CD14-positive monocyte (primary cell): ENCODE measurements around the gene MED12L. TPM values are rescaled to one million over a fixed set of nuclear protein-coding genes. Genes with fewer than 3 reads are reported as not detected.

Experiments
- DNase-seq, 3 donors: peaks; one replicate each; pipeline ENCODE4 v3.0.0-alpha.2; 2011 to 2022
- H2AFZ ChIP-seq: 2 replicates; pipeline ENCODE4 v1.6.0; 2012; ENCODE audit warnings: mild to moderate bottlenecking, low read depth, low read length, inconsistent platforms; ENCODE audit not compliant: insufficient read depth, poor library complexity, severe bottlenecking
- H3K27ac ChIP-seq, 2 donors: 1 replicate in 1 of 2; 2 replicates in 1 of 2; pipeline ENCODE4 v1.5.1; 2012 to 2013; ENCODE audit warnings: low read length in 2 of 2, control low read depth in 1 of 2, inconsistent platforms in 1 of 2, low read depth in 1 of 2, mild to moderate bottlenecking in 1 of 2
- H3K27me3 ChIP-seq, 2 donors: one replicate each; pipeline versions ENCODE4 v1.6.0 to v1.6.1; 2011 to 2013; ENCODE audit warnings: low read length in 2 of 2; ENCODE audit not compliant: control insufficient read depth in 2 of 2, insufficient read depth in 2 of 2
- H3K36me3 ChIP-seq, 2 donors: replicated peaks in 1 of 2; 1 replicate in 1 of 2; 2 replicates in 1 of 2; pipeline versions ENCODE4 v1.5.1 to v1.6.1; 2012 to 2013; ENCODE audit warnings: low read length in 2 of 2, control low read depth in 1 of 2, inconsistent platforms in 1 of 2, mild to moderate bottlenecking in 1 of 2; ENCODE audit not compliant: insufficient read depth in 2 of 2, control insufficient read depth in 1 of 2
- H3K4me1 ChIP-seq, 2 donors: 1 replicate in 1 of 2; 2 replicates in 1 of 2; pipeline versions ENCODE4 v1.5.1 to v1.6.1; 2012 to 2013; ENCODE audit warnings: low read length in 2 of 2, control low read depth in 1 of 2, inconsistent platforms in 1 of 2, mild to moderate bottlenecking in 1 of 2, moderate library complexity in 1 of 2; ENCODE audit not compliant: insufficient read depth in 2 of 2, control insufficient read depth in 1 of 2
- H3K4me2 ChIP-seq: replicated peaks from 2 replicates; pipeline ENCODE3; 2012; ENCODE audit warnings: low read length, moderate library complexity, mild to moderate bottlenecking; ENCODE audit not compliant: poor library complexity, severe bottlenecking; ENCODE audit errors: extremely low read depth
- H3K4me3 ChIP-seq, 3 experiments: fragments of 200-600 bp in 1 of 3; sonication (generic) in 1 of 3; replicated peaks in 1 of 3; 1 replicate in 2 of 3; 2 replicates in 1 of 3; pipeline ENCODE4 v1.5.1; 2011 to 2013; ENCODE audit warnings: low read length in 3 of 3, mild to moderate bottlenecking in 3 of 3, control low read depth in 2 of 3, low read depth in 2 of 3, inconsistent platforms in 1 of 3, moderate library complexity in 1 of 3
- H3K79me2 ChIP-seq: 2 replicates; pipeline ENCODE4 v1.6.0; 2012; ENCODE audit warnings: mild to moderate bottlenecking, control low read depth, inconsistent platforms, low read length, moderate library complexity; ENCODE audit not compliant: insufficient read depth
- H3K9ac ChIP-seq: 2 replicates; pipeline ENCODE4 v1.6.0; 2017; ENCODE audit warnings: low read length, mild to moderate bottlenecking; ENCODE audit not compliant: insufficient read depth, poor library complexity, severe bottlenecking
- H3K9me3 ChIP-seq, 2 donors: replicated peaks in 1 of 2; 1 replicate in 1 of 2; 2 replicates in 1 of 2; pipeline versions ENCODE4 v1.5.1 to v1.6.1; 2012 to 2013; ENCODE audit warnings: low read length in 2 of 2, control low read depth in 1 of 2; ENCODE audit not compliant: control insufficient read depth in 1 of 2, insufficient read depth in 1 of 2
- H4K20me1 ChIP-seq: 2 replicates; pipeline ENCODE4 v1.6.0; 2012; ENCODE audit warnings: mild to moderate bottlenecking, low read length, control low read depth, moderate library complexity; ENCODE audit not compliant: insufficient read depth
- H3K27ac Mint-ChIP-seq, 7 donors: one replicate each; pipeline ENCODE4 v1.8.0; 2020; ENCODE audit warnings: mild to moderate bottlenecking in 7 of 7, mixed read lengths in 7 of 7, moderate library complexity in 6 of 7, inconsistent platforms in 2 of 7
- H3K27me3 Mint-ChIP-seq, 3 donors: one replicate each; pipeline ENCODE4 v1.8.0; 2021 to 2022; ENCODE audit warnings: low read depth in 3 of 3, mild to moderate bottlenecking in 3 of 3, mixed read lengths in 3 of 3, moderate library complexity in 3 of 3, inconsistent platforms in 1 of 3
- H3K36me3 Mint-ChIP-seq, 2 donors: one replicate each; pipeline ENCODE4 v1.8.0; 2020; ENCODE audit warnings: mixed read lengths in 2 of 2, inconsistent platforms in 1 of 2, mild to moderate bottlenecking in 1 of 2
- H3K4me1 Mint-ChIP-seq: one replicate; pipeline ENCODE4 v1.8.0; 2020; ENCODE audit warnings: mild to moderate bottlenecking, mixed read lengths
- H3K4me3 Mint-ChIP-seq, 2 donors: one replicate each; pipeline ENCODE4 v1.8.0; 2020; ENCODE audit warnings: mild to moderate bottlenecking in 2 of 2, mixed read lengths in 2 of 2, moderate library complexity in 1 of 2
- H3K9me3 Mint-ChIP-seq, 7 donors: one replicate each; pipeline ENCODE4 v1.8.0; 2020 to 2022; ENCODE audit warnings: mixed read lengths in 7 of 7, mild to moderate bottlenecking in 6 of 7, moderate library complexity in 6 of 7, inconsistent platforms in 2 of 7
- WGBS: methylation state at CpG from one replicate; pipeline ENCODE4 v1.1.5; 2013; ENCODE audit warnings: missing lambda C conversion rate; ENCODE audit not compliant: insufficient coverage; 5-methylcytosine and 5-hydroxymethylcytosine counted together
- intact Hi-C, 2 donors: fragments of 100-400 bp; cut with micrococcal nuclease; formaldehyde crosslinking; loops; one replicate each; pipeline versions ENCODE4 v1.15.0 to v1.15.1; 2023
- polyA plus RNA-seq, 3 donors: library from polyadenylated mRNA; depleted of rRNA in 1 of 3; unstranded in 2 of 3; stranded (reverse) in 1 of 3; fragments of 300-500 nt in 2 of 3; fragments of >200 nt in 1 of 3; fragmentation: Illumina TruSeq in 2 of 3; gene quantifications; 1 replicate in 2 of 3; 2 replicates in 1 of 3; pipeline ENCODE4 v1.2.3, GENCODE V29; 2012 to 2021
- TF ChIP-seq, protein P1 (sequence below): fragments of 200-600 bp; IDR thresholded peaks from one replicate; pipeline ENCODE4 v1.8.0; 2022; ENCODE audit warnings: antibody characterized with exemption, mild to moderate bottlenecking

MED12L gene
- polyA plus RNA-seq, 3 donors: 0.12 to 0.29 TPM; not detected in 1

DNA sequence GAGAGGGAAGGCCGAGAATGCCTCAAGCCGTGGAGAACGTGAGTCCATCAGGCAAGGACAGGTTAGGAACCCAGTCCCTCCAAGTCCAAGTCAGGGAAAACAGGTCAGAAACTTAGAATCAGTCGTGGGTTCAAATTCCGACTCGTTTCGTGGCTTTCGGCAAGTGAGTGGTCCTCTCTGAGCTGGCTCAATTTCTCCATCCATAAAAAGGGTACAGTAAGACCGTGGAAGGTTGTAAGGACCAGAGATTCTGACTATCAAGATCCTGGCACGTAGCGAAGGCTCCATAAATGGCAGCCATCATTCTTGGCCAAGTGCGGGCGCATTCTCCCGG, 604 bp upstream of the MED12L start:
- TF ChIP-seq, protein P1, sequence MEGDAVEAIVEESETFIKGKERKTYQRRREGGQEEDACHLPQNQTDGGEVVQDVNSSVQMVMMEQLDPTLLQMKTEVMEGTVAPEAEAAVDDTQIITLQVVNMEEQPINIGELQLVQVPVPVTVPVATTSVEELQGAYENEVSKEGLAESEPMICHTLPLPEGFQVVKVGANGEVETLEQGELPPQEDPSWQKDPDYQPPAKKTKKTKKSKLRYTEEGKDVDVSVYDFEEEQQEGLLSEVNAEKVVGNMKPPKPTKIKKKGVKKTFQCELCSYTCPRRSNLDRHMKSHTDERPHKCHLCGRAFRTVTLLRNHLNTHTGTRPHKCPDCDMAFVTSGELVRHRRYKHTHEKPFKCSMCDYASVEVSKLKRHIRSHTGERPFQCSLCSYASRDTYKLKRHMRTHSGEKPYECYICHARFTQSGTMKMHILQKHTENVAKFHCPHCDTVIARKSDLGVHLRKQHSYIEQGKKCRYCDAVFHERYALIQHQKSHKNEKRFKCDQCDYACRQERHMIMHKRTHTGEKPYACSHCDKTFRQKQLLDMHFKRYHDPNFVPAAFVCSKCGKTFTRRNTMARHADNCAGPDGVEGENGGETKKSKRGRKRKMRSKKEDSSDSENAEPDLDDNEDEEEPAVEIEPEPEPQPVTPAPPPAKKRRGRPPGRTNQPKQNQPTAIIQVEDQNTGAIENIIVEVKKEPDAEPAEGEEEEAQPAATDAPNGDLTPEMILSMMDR: no peak
- DNase-seq: no peak
- peak overlapping the region; percentile 96 for H3K4me2 ChIP-seq
- Mint-ChIP-seq H3K36me3 (peaks cover 0 to 9% of the 10 kb centered on the region in 2 donors), H3K27me3 (peaks cover 49 to 64% (median 52%) of the 10 kb centered on the region in 3 donors), H3K4me1 (peaks cover 12% of the 10 kb centered on the region), H3K4me3 (peak overlapping the region; percentile 65 to 78), H3K27ac (no peak overlapping the region), H3K9me3 (peaks cover 0 to 12% (median 6%) of the 10 kb centered on the region in 7 donors)
- intact Hi-C loops: no loop called here
- H3K4me3 ChIP-seq: peak overlapping the region in 2 of 3 experiments; percentile 54 to 81
- peaks cover 33 to 56% of the 10 kb centered on the region in 2 donors for H3K27me3 ChIP-seq
- WGBS: 41% methylated on average over 14 of the region's 14 CpGs
- H3K79me2 ChIP-seq: no peaks in the 10 kb centered on the region
- H3K27ac ChIP-seq: no peak overlapping the region
- peaks cover 20 to 26% of the 10 kb centered on the region in 2 donors for H3K4me1 ChIP-seq
- peak overlapping the region; percentile 86 for H2AFZ ChIP-seq
- H3K9ac ChIP-seq: peak overlapping the region; percentile 51
- H4K20me1 ChIP-seq: no peaks in the 10 kb centered on the region
- H3K36me3 ChIP-seq: no peaks in the 10 kb centered on the region
- H3K9me3 ChIP-seq: peaks cover 0 to 8% of the 10 kb centered on the region in 2 donors

DNA sequence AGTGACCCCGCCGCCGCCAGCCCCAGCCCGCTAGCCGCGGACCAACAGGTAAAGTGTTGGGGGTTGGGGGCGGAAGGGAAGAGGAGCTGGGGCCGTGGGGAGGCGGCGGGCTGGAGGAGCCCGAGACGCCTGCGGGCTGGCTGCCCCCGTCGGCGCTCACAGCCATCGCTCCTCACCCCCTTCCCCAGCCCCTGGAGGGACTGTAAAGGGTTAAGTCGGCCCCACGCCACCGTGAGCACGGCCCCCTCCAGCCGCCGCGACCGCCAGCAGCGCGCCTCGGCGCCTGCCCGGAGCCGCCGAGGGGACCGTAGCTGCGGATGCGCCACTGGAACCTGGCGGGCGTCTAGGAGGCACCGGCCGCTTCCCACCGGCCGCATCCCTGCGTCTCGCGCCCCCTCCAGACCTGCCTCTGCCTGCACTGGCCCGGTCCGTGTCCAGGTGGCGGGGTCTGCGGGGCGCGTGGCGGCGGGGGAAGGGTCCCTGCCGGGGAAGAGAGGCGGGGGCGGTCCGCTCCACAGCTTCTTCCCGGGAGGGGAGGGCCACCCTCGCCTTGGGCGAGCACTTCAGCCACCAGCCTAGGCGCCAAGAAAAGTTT, 522 bp downstream of the MED12L start:
- Histone ChIP-seq H3K27ac (no peak overlapping the region), H2AFZ (peak overlapping the region; percentile 86), H3K4me2 (peak overlapping the region; percentile 96), H4K20me1 (no peaks in the 10 kb centered on the region), H3K4me3 (peak overlapping the region; percentile 35 to 81 (median 54)), H3K79me2 (no peaks in the 10 kb centered on the region), H3K27me3 (peaks cover 33 to 56% of the 10 kb centered on the region in 2 donors), H3K36me3 (no peaks in the 10 kb centered on the region), H3K4me1 (peaks cover 20 to 26% of the 10 kb centered on the region in 2 donors), H3K9ac (peak overlapping the region; percentile 51), H3K9me3 (peaks cover 0 to 8% of the 10 kb centered on the region in 2 donors)
- intact Hi-C loops: no loop called here
- TF ChIP-seq, protein P1: no peak
- Mint-ChIP-seq H3K4me3 (peak overlapping the region; percentile 89 to 96), H3K36me3 (peaks cover 0 to 9% of the 10 kb centered on the region in 2 donors), H3K27me3 (peaks cover 47 to 64% (median 51%) of the 10 kb centered on the region in 3 donors), H3K4me1 (peaks cover 12% of the 10 kb centered on the region), H3K27ac (no peak overlapping the region), H3K9me3 (peaks cover 0 to 12% (median 6%) of the 10 kb centered on the region in 7 donors)
- WGBS: under 1% methylated on average over 37 of the region's 60 CpGs
- peak in 1 of 3 donors; percentile 9 for DNase-seq
